Measurements from ENCODE around the gene ANTXR1.

Gene ANTXR1

DNA sequence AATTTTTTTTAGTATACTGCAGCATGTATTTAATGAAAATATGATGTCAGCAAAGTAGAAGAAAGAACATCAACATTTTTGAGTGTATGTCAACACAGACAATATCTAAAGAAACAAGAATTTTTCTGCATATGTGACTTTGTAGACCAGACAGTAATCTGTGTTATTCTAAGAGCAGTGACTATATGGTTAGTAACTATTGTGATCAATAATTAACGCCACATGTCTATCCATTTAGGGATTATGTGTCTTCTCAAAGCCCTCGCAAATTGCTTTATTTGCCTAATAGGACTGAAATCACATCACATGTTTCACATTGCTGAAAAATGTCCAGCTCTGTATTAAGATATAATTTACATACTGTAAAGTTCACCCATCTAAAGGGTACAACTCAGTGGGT lies 266.2 kb downstream of the ANTXR1 start:
- Histone ChIP-seq H3K4me2 (no peak overlapping the region), H3K4me3 (IDR thresholded peaks at IDR 0.05; ENCODE audit: insufficient read depth, low read depth, low read length) (no peak overlapping the region), H3K27ac (no peak overlapping the region), H3K4me1 (ENCODE audit: low read depth, poor library complexity, severe bottlenecking) (no peaks in the 10 kb centered on the region), H4K20me1 (ENCODE audit: insufficient read depth) (no peaks in the 10 kb centered on the region), H2AFZ (ENCODE audit: low read depth) (no peak overlapping the region), H3K79me2 (ENCODE audit: insufficient read depth, low read depth) (no peaks in the 10 kb centered on the region), H3K9ac (no peak overlapping the region), H3K36me3 (ENCODE audit: insufficient read depth) (no peaks in the 10 kb centered on the region), H3K27me3 (ENCODE audit: insufficient read depth, low read depth) (no peaks in the 10 kb centered on the region)
- TF ChIP-seq, protein P1, sequence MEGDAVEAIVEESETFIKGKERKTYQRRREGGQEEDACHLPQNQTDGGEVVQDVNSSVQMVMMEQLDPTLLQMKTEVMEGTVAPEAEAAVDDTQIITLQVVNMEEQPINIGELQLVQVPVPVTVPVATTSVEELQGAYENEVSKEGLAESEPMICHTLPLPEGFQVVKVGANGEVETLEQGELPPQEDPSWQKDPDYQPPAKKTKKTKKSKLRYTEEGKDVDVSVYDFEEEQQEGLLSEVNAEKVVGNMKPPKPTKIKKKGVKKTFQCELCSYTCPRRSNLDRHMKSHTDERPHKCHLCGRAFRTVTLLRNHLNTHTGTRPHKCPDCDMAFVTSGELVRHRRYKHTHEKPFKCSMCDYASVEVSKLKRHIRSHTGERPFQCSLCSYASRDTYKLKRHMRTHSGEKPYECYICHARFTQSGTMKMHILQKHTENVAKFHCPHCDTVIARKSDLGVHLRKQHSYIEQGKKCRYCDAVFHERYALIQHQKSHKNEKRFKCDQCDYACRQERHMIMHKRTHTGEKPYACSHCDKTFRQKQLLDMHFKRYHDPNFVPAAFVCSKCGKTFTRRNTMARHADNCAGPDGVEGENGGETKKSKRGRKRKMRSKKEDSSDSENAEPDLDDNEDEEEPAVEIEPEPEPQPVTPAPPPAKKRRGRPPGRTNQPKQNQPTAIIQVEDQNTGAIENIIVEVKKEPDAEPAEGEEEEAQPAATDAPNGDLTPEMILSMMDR (conservative IDR thresholded peaks at IDR 0.05; ENCODE audit: low read depth, low read length) = no peak

- H2AFZ ChIP-seq (ENCODE audit: low read depth) = no peak overlapping the region
- no peak overlapping the region for H3K9ac ChIP-seq
- no peaks in the 10 kb centered on the region for H3K79me2 ChIP-seq (ENCODE audit: insufficient read depth, low read depth)
- H4K20me1 ChIP-seq (ENCODE audit: insufficient read depth) = no peaks in the 10 kb centered on the region
- no peaks in the 10 kb centered on the region for H3K36me3 ChIP-seq (ENCODE audit: insufficient read depth)
- no peaks in the 10 kb centered on the region for H3K27me3 ChIP-seq (ENCODE audit: insufficient read depth, low read depth)
- TF ChIP-seq, protein P1 (conservative IDR thresholded peaks at IDR 0.05; ENCODE audit: low read depth, low read length) = no peak
- no peak overlapping the region for H3K4me2 ChIP-seq
- H3K27ac ChIP-seq = no peak overlapping the region
- H3K4me1 ChIP-seq (ENCODE audit: low read depth, poor library complexity, severe bottlenecking) = no peaks in the 10 kb centered on the region
- no peak overlapping the region for H3K4me3 ChIP-seq (IDR thresholded peaks at IDR 0.05; ENCODE audit: insufficient read depth, low read depth, low read length)
Observed at GRCh38 chr2:69279931-69280681, 267.1 kb downstream of the ANTXR1 start.

- Histone ChIP-seq H2AFZ (ENCODE audit: low read depth) (no peak overlapping the region), H3K79me2 (ENCODE audit: insufficient read depth, low read depth) (no peaks in the 10 kb centered on the region), H3K27me3 (ENCODE audit: insufficient read depth, low read depth) (no peaks in the 10 kb centered on the region), H3K36me3 (ENCODE audit: insufficient read depth) (no peaks in the 10 kb centered on the region), H3K4me2 (no peak overlapping the region), H3K4me1 (ENCODE audit: low read depth, poor library complexity, severe bottlenecking) (no peaks in the 10 kb centered on the region), H3K4me3 (IDR thresholded peaks at IDR 0.05; ENCODE audit: insufficient read depth, low read depth, low read length) (no peak overlapping the region), H4K20me1 (ENCODE audit: insufficient read depth) (no peaks in the 10 kb centered on the region), H3K9ac (no peak overlapping the region), H3K27ac (no peak overlapping the region)
- TF ChIP-seq, protein P1 (conservative IDR thresholded peaks at IDR 0.05; ENCODE audit: low read depth, low read length) = no peak
Observed at GRCh38 chr2:69280796-69281412, 267.9 kb downstream of the ANTXR1 start.

GRCh38 chr2:69285379-69285894 lies 272.5 kb downstream of the ANTXR1 start:
- TF ChIP-seq, protein P1 (conservative IDR thresholded peaks at IDR 0.05; ENCODE audit: low read depth, low read length) = no peak
- no peak overlapping the region for H3K27ac ChIP-seq
- no peaks in the 10 kb centered on the region for H4K20me1 ChIP-seq (ENCODE audit: insufficient read depth)
- H3K9ac ChIP-seq = no peak overlapping the region
- no peaks in the 10 kb centered on the region for H3K79me2 ChIP-seq (ENCODE audit: insufficient read depth, low read depth)
- no peak overlapping the region for H2AFZ ChIP-seq (ENCODE audit: low read depth)
- no peak overlapping the region for H3K4me3 ChIP-seq (IDR thresholded peaks at IDR 0.05; ENCODE audit: insufficient read depth, low read depth, low read length)
- H3K36me3 ChIP-seq (ENCODE audit: insufficient read depth) = no peaks in the 10 kb centered on the region
- H3K4me2 ChIP-seq = no peak overlapping the region
- no peaks in the 10 kb centered on the region for H3K27me3 ChIP-seq (ENCODE audit: insufficient read depth, low read depth)
- no peaks in the 10 kb centered on the region for H3K4me1 ChIP-seq (ENCODE audit: low read depth, poor library complexity, severe bottlenecking)

Data from KMS-11 (cell line).